Osteoblast (primary cell): ENCODE results near the gene TRIM66. TPM values are rescaled to one million over a fixed set of nuclear protein-coding genes. Genes with fewer than 3 reads are reported as not detected.

ENCODE experiments used
- DNase-seq: peaks from one replicate; pipeline ENCODE4 v3.0.0; 2011; ENCODE audit warnings: low spot score, mixed read lengths; ENCODE audit not compliant: insufficient read length; ENCODE audit errors: missing footprints
- H2AFZ ChIP-seq: 2 replicates; pipeline ENCODE4 v1.6.0; 2011; ENCODE audit warnings: mild to moderate bottlenecking, low read length
- H3K27ac ChIP-seq: 2 replicates; pipeline ENCODE4 v1.5.1; 2011; ENCODE audit warnings: mild to moderate bottlenecking, low read depth, low read length, moderate library complexity
- H3K27me3 ChIP-seq: 2 replicates; pipeline ENCODE4 v1.6.0; 2012; ENCODE audit warnings: mild to moderate bottlenecking, control low read depth, inconsistent platforms, low read length, moderate library complexity; ENCODE audit not compliant: insufficient read depth
- H3K36me3 ChIP-seq: 2 replicates; pipeline ENCODE4 v1.5.1; 2011; ENCODE audit warnings: mild to moderate bottlenecking, low read length, control low read depth, moderate library complexity; ENCODE audit not compliant: insufficient read depth
- H3K4me1 ChIP-seq: 2 replicates; pipeline ENCODE4 v1.5.1; 2011; ENCODE audit warnings: mild to moderate bottlenecking, low read length, control low read depth, moderate library complexity; ENCODE audit not compliant: insufficient read depth
- H3K4me2 ChIP-seq: 2 replicates; pipeline ENCODE4 v1.6.0; 2011; ENCODE audit warnings: mild to moderate bottlenecking, low read length; ENCODE audit not compliant: insufficient read depth
- H3K4me3 ChIP-seq: fragments of 200-600 bp; sonication (generic); 3 replicates; pipeline ENCODE4 v1.5.1; 2012; ENCODE audit warnings: mild to moderate bottlenecking, low read length, inconsistent platforms; ENCODE audit not compliant: insufficient read depth
- H3K79me2 ChIP-seq: 2 replicates; pipeline ENCODE4 v1.6.0; 2012; ENCODE audit warnings: mild to moderate bottlenecking, low read length, control low read depth, inconsistent platforms; ENCODE audit not compliant: insufficient read depth
- H3K9me3 ChIP-seq: 2 replicates; pipeline ENCODE4 v1.5.1; 2011; ENCODE audit warnings: low read depth, low read length, control low read depth
- H4K20me1 ChIP-seq: 2 replicates; pipeline ENCODE4 v1.6.0; 2012; ENCODE audit warnings: mild to moderate bottlenecking, low read length, control low read depth; ENCODE audit not compliant: insufficient read depth
- total RNA-seq: library from RNA; depleted of rRNA; stranded (reverse); fragments of >200 nt; gene quantifications from 2 replicates; pipeline ENCODE4 v1.2.3, GENCODE V29; 2012
- TF ChIP-seq, protein P1 (sequence below): IDR thresholded peaks from 2 replicates; pipeline ENCODE4 v1.5.1; 2011; ENCODE audit warnings: mild to moderate bottlenecking, low read depth, low read length, moderate library complexity; ENCODE audit errors: extremely low read depth

The TRIM66 gene, protein sequence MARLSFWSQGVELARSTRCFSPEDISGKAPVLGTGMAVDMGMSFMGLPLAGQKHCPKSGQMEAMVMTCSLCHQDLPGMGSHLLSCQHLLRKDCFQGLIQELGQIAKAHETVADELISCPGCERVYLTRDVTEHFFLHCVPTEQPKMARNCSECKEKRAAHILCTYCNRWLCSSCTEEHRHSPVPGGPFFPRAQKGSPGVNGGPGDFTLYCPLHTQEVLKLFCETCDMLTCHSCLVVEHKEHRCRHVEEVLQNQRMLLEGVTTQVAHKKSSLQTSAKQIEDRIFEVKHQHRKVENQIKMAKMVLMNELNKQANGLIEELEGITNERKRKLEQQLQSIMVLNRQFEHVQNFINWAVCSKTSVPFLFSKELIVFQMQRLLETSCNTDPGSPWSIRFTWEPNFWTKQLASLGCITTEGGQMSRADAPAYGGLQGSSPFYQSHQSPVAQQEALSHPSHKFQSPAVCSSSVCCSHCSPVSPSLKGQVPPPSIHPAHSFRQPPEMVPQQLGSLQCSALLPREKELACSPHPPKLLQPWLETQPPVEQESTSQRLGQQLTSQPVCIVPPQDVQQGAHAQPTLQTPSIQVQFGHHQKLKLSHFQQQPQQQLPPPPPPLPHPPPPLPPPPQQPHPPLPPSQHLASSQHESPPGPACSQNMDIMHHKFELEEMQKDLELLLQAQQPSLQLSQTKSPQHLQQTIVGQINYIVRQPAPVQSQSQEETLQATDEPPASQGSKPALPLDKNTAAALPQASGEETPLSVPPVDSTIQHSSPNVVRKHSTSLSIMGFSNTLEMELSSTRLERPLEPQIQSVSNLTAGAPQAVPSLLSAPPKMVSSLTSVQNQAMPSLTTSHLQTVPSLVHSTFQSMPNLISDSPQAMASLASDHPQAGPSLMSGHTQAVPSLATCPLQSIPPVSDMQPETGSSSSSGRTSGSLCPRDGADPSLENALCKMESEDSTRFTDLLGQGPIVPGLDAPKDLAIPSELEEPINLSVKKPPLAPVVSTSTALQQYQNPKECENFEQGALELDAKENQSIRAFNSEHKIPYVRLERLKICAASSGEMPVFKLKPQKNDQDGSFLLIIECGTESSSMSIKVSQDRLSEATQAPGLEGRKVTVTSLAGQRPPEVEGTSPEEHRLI (N-terminal part only)
- total RNA-seq = 9.0 and 10.9 TPM in 2 replicates

DNA sequence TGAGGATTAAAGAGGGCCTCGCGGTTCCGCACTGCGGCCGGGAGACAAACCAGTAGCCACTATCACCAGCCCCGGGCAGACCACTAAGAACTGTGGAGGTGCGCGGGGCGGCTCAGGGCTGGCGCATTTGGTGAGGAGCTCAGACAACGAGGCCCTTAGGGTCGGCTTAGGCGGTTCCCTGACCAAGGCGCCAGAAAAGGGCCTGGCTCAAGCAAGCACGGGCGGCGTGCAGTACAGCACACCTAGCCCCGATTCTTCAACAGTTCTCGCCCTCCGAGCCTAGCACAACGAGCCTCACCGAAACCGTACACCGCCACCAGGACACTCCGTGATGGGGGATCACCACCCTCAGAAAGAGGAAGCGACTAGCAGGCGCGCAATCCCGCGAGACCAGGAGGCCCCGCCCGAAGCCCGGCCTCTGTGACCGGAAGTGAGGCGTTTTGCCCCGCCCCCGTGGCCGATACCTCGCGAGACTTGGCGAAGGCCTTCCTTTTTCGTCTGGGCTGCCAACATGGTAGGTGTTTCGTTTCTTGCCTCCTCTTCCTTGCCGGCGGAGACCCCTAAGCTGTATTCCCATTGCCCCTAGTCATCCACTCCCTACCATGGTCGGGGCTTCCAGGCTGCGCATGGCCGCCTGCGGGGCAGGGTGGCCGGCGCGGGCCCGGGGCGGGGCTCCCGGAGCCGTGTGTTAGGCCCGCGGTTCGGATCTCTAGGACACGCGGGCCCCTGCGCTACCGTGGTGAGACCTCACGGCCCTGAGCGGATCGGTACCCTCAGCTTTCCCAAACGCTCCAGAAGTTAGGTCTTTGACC is at the start of gene TRIM66, which contains the start of gene RPL27A:
Gene TRIM66, minus strand, starts transcription at position 363 of the 812 bp plus-strand sequence. CDS start 10,391 bp downstream, outside the sequence.
Gene RPL27A, plus strand, starts transcription at position 490 of the 812 bp plus-strand sequence. Its CDS starts 22 bp downstream, at position 512.
- TF ChIP-seq, protein P1, sequence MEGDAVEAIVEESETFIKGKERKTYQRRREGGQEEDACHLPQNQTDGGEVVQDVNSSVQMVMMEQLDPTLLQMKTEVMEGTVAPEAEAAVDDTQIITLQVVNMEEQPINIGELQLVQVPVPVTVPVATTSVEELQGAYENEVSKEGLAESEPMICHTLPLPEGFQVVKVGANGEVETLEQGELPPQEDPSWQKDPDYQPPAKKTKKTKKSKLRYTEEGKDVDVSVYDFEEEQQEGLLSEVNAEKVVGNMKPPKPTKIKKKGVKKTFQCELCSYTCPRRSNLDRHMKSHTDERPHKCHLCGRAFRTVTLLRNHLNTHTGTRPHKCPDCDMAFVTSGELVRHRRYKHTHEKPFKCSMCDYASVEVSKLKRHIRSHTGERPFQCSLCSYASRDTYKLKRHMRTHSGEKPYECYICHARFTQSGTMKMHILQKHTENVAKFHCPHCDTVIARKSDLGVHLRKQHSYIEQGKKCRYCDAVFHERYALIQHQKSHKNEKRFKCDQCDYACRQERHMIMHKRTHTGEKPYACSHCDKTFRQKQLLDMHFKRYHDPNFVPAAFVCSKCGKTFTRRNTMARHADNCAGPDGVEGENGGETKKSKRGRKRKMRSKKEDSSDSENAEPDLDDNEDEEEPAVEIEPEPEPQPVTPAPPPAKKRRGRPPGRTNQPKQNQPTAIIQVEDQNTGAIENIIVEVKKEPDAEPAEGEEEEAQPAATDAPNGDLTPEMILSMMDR = no peak
- Histone ChIP-seq H3K27me3 (no peaks in the 10 kb centered on the region), H2AFZ (peak within 1 kb of the TSS; percentile 92), H3K4me1 (peaks cover 35% of the 10 kb centered on the region), H3K4me3 (peak within 1 kb of the TSS; percentile 100), H3K4me2 (peak within 1 kb of the TSS; percentile 90), H3K36me3 (peaks cover 45% of the 10 kb centered on the region), H3K79me2 (peaks cover 46% of the 10 kb centered on the region), H3K9me3 (no peaks in the 10 kb centered on the region), H4K20me1 (peaks cover 18% of the 10 kb centered on the region), H3K27ac (peak within 1 kb of the TSS; percentile 97)
- peak; percentile 97 for DNase-seq

DNA sequence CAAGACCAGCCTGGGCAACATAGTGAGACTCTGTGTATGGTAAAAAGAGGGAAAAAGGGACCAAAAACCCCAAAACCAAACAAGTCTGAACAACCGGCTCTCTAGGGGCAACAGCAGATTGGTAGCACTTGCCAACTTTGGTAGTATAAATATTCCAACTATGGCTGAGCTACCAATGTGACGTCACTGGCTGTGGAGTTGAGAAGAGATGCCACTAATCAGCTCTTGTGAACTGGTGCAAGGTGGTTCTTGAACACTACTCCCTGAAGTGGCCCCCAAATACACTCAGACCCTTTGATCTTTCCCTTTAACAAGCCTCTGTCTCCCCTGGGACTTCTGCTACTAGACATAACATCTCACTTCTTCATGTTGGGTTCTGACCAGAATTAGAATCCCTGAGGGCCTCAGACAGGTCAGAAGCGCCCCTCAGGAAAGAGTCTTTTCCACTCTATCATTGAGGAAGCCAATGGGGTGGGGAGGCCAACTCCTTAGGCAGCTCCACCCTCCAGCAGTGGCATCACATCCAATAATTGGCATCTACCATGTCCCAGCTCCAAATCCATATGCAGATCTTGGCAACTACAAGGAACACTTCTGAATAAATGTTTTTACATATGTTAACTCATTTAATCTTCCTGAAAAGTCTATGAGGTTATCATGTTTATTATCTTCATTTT is 49.3 kb upstream of the TRIM66 start:
- peak; percentile 66 for DNase-seq
- H3K27me3 ChIP-seq = no peaks in the 10 kb centered on the region
- no peak overlapping the region for H3K27ac ChIP-seq
- no peak overlapping the region for H3K4me2 ChIP-seq
- peaks cover 5% of the 10 kb centered on the region for H3K36me3 ChIP-seq
- TF ChIP-seq, protein P1 = no peak
- no peaks in the 10 kb centered on the region for H3K9me3 ChIP-seq
- H2AFZ ChIP-seq = no peak overlapping the region
- no peak overlapping the region for H3K4me3 ChIP-seq
- H4K20me1 ChIP-seq = peaks cover 21% of the 10 kb centered on the region
- no peaks in the 10 kb centered on the region for H3K79me2 ChIP-seq
- H3K4me1 ChIP-seq = peaks cover 42% of the 10 kb centered on the region

DNA sequence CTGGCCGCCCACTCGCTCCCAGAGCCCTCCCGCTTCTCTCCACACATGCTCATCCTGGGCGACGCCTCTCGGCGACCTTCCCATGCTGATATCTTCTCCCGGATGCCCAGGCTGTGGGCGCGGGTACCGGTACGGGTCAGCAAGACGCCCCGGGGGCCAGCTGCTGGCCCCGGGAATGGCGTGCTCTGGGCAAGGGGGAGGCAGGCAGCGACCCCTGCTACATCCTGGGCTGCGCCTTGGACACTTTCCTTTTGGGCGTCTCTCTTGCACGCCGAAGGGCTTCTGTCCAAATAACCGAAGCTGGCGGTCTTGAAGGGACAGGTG is 48.2 kb upstream of the TRIM66 start:
- H3K4me2 ChIP-seq = no peak overlapping the region
- H2AFZ ChIP-seq = no peak overlapping the region
- no peak for DNase-seq
- peaks cover 21% of the 10 kb centered on the region for H4K20me1 ChIP-seq
- no peak overlapping the region for H3K27ac ChIP-seq
- H3K9me3 ChIP-seq = no peaks in the 10 kb centered on the region
- H3K36me3 ChIP-seq = peaks cover 5% of the 10 kb centered on the region
- H3K27me3 ChIP-seq = no peaks in the 10 kb centered on the region
- no peak overlapping the region for H3K4me3 ChIP-seq
- H3K4me1 ChIP-seq = peaks cover 42% of the 10 kb centered on the region
- H3K79me2 ChIP-seq = no peaks in the 10 kb centered on the region
- TF ChIP-seq, protein P1 = no peak
